ENCODE measurements around the gene ZRSR2. TPM values are rescaled to one million over a fixed set of nuclear protein-coding genes. Genes with fewer than 3 reads are reported as not detected.

The ZRSR2 gene
- total RNA-seq, 1 donor from 2014 or later: 9.3 TPM

DNA sequence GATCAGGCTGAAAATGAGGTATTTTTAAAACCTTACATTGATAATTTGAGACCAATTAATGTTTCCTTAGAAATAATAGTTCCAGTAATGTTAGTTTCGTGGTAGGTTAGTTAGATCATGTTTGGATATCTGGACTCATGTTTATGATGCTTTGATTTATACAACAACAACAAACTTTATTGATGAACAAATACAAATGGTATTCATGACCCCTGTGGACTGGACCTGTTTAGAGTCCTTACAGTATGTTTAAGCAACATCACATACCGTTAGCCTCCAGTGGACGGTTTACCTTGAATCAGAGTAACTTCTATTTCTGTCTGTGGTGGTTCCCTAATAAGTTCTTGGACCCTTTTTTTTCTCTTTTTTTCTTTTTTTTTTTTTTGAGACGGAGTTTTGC is 18.0 kb downstream of the ZRSR2 start:
- no peak for TF ChIP-seq EZH2 (IDR thresholded peaks at IDR 0.05; ENCODE audit: insufficient read depth, low read length)
- TF ChIP-seq, protein P1, sequence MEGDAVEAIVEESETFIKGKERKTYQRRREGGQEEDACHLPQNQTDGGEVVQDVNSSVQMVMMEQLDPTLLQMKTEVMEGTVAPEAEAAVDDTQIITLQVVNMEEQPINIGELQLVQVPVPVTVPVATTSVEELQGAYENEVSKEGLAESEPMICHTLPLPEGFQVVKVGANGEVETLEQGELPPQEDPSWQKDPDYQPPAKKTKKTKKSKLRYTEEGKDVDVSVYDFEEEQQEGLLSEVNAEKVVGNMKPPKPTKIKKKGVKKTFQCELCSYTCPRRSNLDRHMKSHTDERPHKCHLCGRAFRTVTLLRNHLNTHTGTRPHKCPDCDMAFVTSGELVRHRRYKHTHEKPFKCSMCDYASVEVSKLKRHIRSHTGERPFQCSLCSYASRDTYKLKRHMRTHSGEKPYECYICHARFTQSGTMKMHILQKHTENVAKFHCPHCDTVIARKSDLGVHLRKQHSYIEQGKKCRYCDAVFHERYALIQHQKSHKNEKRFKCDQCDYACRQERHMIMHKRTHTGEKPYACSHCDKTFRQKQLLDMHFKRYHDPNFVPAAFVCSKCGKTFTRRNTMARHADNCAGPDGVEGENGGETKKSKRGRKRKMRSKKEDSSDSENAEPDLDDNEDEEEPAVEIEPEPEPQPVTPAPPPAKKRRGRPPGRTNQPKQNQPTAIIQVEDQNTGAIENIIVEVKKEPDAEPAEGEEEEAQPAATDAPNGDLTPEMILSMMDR (IDR thresholded peaks at IDR 0.05; ENCODE audit: insufficient read depth, low read depth, low read length): no peak
- Mint-ChIP-seq H3K36me3 (ENCODE audit: low read depth, unreplicated experiment) (no peaks in the 10 kb centered on the region), H3K4me1 (ENCODE audit: low read depth, unreplicated experiment) (no peaks in the 10 kb centered on the region), H3K4me3 (ENCODE audit: unreplicated experiment) (no peak overlapping the region), H3K27ac (ENCODE audit: unreplicated experiment) (no peak overlapping the region), H3K9me3 (ENCODE audit: unreplicated experiment) (no peaks in the 10 kb centered on the region), H3K27me3 (ENCODE audit: low read depth, unreplicated experiment) (no peaks in the 10 kb centered on the region)
- Histone ChIP-seq H3K27ac (ENCODE audit: low read depth, low read length) (no peak overlapping the region), H3K79me2 (ENCODE audit: insufficient read depth, low read length) (no peaks in the 10 kb centered on the region), H4K20me1 (ENCODE audit: insufficient read depth, low read length) (no peaks in the 10 kb centered on the region), H3K9me3 (ENCODE audit: insufficient read depth, low read depth, low read length) (no peaks in the 10 kb centered on the region), H3K36me3 (ENCODE audit: insufficient read depth, low read length) (peaks cover 10% of the 10 kb centered on the region), H3K4me1 (ENCODE audit: insufficient read depth, low read length) (no peaks in the 10 kb centered on the region), H3K4me2 (ENCODE audit: low read length) (no peak overlapping the region), H3K27me3 (ENCODE audit: insufficient read depth, low read length) (no peaks in the 10 kb centered on the region), H3K4me3 (ENCODE audit: insufficient read depth, low read depth, low read length) (no peak overlapping the region), H3K9ac (ENCODE audit: low read length) (no peak overlapping the region), H2AFZ (ENCODE audit: low read depth, low read length) (no peak overlapping the region)
- no peak for DNase-seq (ENCODE audit: low read depth)
- FAIRE-seq: peak; percentile 76

DNA sequence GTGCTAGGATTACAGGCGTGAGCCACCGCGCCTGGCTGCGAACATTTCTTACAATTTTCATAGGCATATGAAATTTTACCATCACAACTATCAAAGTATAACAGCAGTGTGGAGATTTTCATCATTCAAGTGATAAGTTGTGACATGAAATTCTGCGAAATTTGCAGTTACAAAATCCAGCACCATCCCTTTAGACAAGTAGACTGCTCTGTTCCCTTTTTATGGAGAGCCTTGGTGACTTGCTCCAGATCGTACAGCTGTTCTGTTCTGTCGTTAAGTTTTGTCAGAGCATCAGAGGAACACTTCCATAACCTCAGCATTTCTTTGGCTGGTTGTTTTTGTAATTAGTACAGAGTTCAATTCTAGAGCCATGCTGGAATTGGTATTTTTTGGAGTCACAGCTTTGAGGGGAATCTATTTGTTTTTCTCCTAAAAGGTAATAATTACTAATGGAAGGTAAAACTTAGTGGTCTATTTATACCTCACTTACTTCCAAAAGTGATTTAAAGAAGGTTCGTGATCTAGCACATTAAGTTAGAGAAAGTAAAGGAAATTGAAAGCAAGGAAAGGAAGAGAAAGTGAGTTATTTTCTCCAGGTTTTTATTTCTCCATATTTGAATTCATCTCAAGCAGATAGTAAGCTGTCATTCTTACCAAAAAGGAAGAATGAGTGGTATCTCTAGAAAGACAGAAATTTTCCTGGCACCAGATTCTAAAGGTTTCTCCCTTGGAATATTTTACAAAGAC is 22.1 kb downstream of the ZRSR2 start:
- Mint-ChIP-seq H3K4me1 (ENCODE audit: low read depth, unreplicated experiment) (peaks cover 10% of the 10 kb centered on the region), H3K27me3 (ENCODE audit: low read depth, unreplicated experiment) (no peaks in the 10 kb centered on the region), H3K9me3 (ENCODE audit: unreplicated experiment) (no peaks in the 10 kb centered on the region), H3K4me3 (ENCODE audit: unreplicated experiment) (no peak overlapping the region), H3K27ac (ENCODE audit: unreplicated experiment) (no peak overlapping the region), H3K36me3 (ENCODE audit: low read depth, unreplicated experiment) (no peaks in the 10 kb centered on the region)
- Histone ChIP-seq H3K27me3 (ENCODE audit: insufficient read depth, low read length) (no peaks in the 10 kb centered on the region), H3K9ac (ENCODE audit: low read length) (no peak overlapping the region), H3K4me2 (ENCODE audit: low read length) (no peak overlapping the region), H3K9me3 (ENCODE audit: insufficient read depth, low read depth, low read length) (no peaks in the 10 kb centered on the region), H2AFZ (ENCODE audit: low read depth, low read length) (no peak overlapping the region), H4K20me1 (ENCODE audit: insufficient read depth, low read length) (no peaks in the 10 kb centered on the region), H3K27ac (ENCODE audit: low read depth, low read length) (no peak overlapping the region), H3K4me1 (ENCODE audit: insufficient read depth, low read length) (no peaks in the 10 kb centered on the region), H3K4me3 (ENCODE audit: insufficient read depth, low read depth, low read length) (no peak overlapping the region), H3K79me2 (ENCODE audit: insufficient read depth, low read length) (no peaks in the 10 kb centered on the region), H3K36me3 (ENCODE audit: insufficient read depth, low read length) (peaks cover 8% of the 10 kb centered on the region)
- TF ChIP-seq EZH2 (IDR thresholded peaks at IDR 0.05; ENCODE audit: insufficient read depth, low read length): no peak
- TF ChIP-seq, protein P1 (IDR thresholded peaks at IDR 0.05; ENCODE audit: insufficient read depth, low read depth, low read length): no peak
- DNase-seq (ENCODE audit: low read depth): no peak
- FAIRE-seq: peak; percentile 81

DNA sequence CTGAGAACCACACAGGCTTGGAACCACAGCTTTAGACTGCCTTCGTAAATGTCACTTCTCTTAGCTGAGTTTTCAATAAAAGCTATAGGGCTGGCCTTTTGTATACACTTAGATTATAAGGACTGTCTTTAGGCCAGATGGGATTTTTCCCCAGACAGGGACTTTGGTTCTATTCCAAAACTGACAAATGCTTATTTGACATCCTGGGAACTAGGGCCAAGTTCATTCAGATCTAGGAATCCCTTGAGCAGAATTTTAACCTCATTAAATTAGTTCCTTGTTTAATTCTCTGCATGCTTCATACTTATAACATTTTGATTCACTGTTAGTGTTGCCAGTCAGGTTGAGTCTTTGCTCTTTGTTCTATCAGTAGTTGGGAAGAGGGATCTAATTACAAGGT is 23.1 kb downstream of the ZRSR2 start:
- peaks cover 10% of the 10 kb centered on the region for H3K4me1 Mint-ChIP-seq (ENCODE audit: low read depth, unreplicated experiment)
- Histone ChIP-seq H3K4me2 (ENCODE audit: low read length) (no peak overlapping the region), H3K4me1 (ENCODE audit: insufficient read depth, low read length) (no peaks in the 10 kb centered on the region), H3K79me2 (ENCODE audit: insufficient read depth, low read length) (no peaks in the 10 kb centered on the region), H2AFZ (ENCODE audit: low read depth, low read length) (no peak overlapping the region), H3K36me3 (ENCODE audit: insufficient read depth, low read length) (peaks cover 11% of the 10 kb centered on the region), H3K9ac (ENCODE audit: low read length) (no peak overlapping the region), H3K9me3 (ENCODE audit: insufficient read depth, low read depth, low read length) (no peaks in the 10 kb centered on the region), H4K20me1 (ENCODE audit: insufficient read depth, low read length) (no peaks in the 10 kb centered on the region), H3K4me3 (ENCODE audit: insufficient read depth, low read depth, low read length) (no peak overlapping the region), H3K27ac (ENCODE audit: low read depth, low read length) (no peak overlapping the region), H3K27me3 (ENCODE audit: insufficient read depth, low read length) (no peaks in the 10 kb centered on the region)
- H3K36me3 Mint-ChIP-seq (ENCODE audit: low read depth, unreplicated experiment): no peaks in the 10 kb centered on the region
- H3K27ac Mint-ChIP-seq (ENCODE audit: unreplicated experiment): no peak overlapping the region
- FAIRE-seq (no peak), DNase-seq (ENCODE audit: low read depth) (no peak)
- no peaks in the 10 kb centered on the region for H3K27me3 Mint-ChIP-seq (ENCODE audit: low read depth, unreplicated experiment)
- TF ChIP-seq, protein P1 (IDR thresholded peaks at IDR 0.05; ENCODE audit: insufficient read depth, low read depth, low read length): no peak
- TF ChIP-seq EZH2 (IDR thresholded peaks at IDR 0.05; ENCODE audit: insufficient read depth, low read length): no peak
- no peaks in the 10 kb centered on the region for H3K9me3 Mint-ChIP-seq (ENCODE audit: unreplicated experiment)
- no peak overlapping the region for H3K4me3 Mint-ChIP-seq (ENCODE audit: unreplicated experiment)
